K562 (cell line): ENCODE results near the gene UBE2QL1. TPM values are rescaled to one million over a fixed set of nuclear protein-coding genes. Genes with fewer than 3 reads are reported as not detected.
A peak's percentile ranks its signal among the peaks of the same experiment; 100 is the strongest.

Experiments used
- ARID3B ChIP-seq: fragments of 250-450 bp; sonication (Bioruptor Pico); IDR thresholded peaks from 2 replicates; pipeline ENCODE4 v1.4.0; 2020; ENCODE audit warnings: borderline replicate concordance
- C11orf30 ChIP-seq: fragments of 450-650 bp; IDR thresholded peaks from 2 replicates; pipeline ENCODE4 v1.6.1; 2016; ENCODE audit warnings: low read depth, mild to moderate bottlenecking
- COPS2 ChIP-seq: fragments of 450-650 bp; conservative IDR thresholded peaks from 2 replicates; pipeline ENCODE4 v1.6.1; 2016; ENCODE audit warnings: mild to moderate bottlenecking, moderate library complexity
- CREB3L1 ChIP-seq: fragments of 450-650 bp; IDR thresholded peaks from 2 replicates; pipeline ENCODE4 v1.6.1; 2014; ENCODE audit warnings: low read depth, mild to moderate bottlenecking, moderate library complexity, borderline replicate concordance
- E2F5 ChIP-seq: sonication (generic); formaldehyde crosslinking; IDR thresholded peaks from 2 replicates; pipeline ENCODE4 v1.8.0; 2022; ENCODE audit warnings: mild to moderate bottlenecking, missing genetic modification reagents
- E4F1 ChIP-seq: fragments of 250-450 bp; sonication (Bioruptor Pico); IDR thresholded peaks from 2 replicates; pipeline ENCODE4 v1.5.0; 2021; ENCODE audit warnings: mild to moderate bottlenecking, borderline replicate concordance
- EZH2 ChIP-seq: IDR thresholded peaks from 2 replicates; pipeline ENCODE4 v1.6.1; 2012; ENCODE audit warnings: low read depth, mild to moderate bottlenecking, inconsistent platforms, low read length, borderline replicate concordance
- HDAC2 ChIP-seq: fragments of 450-650 bp; IDR thresholded peaks from 2 replicates; pipeline ENCODE4 v1.6.1; 2016; ENCODE audit warnings: mild to moderate bottlenecking
- HNRNPH1 ChIP-seq: fragments of 200-400 bp; formaldehyde crosslinking; optimal IDR thresholded peaks from 2 replicates; pipeline ENCODE3; 2017; ENCODE audit warnings: low read depth, mild to moderate bottlenecking, low read length, moderate library complexity
- MECOM ChIP-seq: fragments of 250-450 bp; sonication (Bioruptor Pico); IDR thresholded peaks from 2 replicates; pipeline ENCODE4 v1.8.0; 2022; ENCODE audit warnings: inconsistent platforms
- NR2F6 ChIP-seq: fragments of 450-650 bp; formaldehyde crosslinking; IDR thresholded peaks from 2 replicates; pipeline ENCODE4 v1.4.0; 2020; ENCODE audit warnings: mild to moderate bottlenecking
- PRDM10 ChIP-seq: fragments of 450-650 bp; IDR thresholded peaks from 2 replicates; pipeline ENCODE4 v1.6.1; 2018; ENCODE audit not compliant: partially characterized antibody
- YY1 ChIP-seq, 3 experiments: IDR thresholded peaks; 2 replicates each; pipeline ENCODE4 v1.6.1; 2011; ENCODE audit warnings: low read length in 2 of 3, mild to moderate bottlenecking in 2 of 3, moderate library complexity in 2 of 3, borderline replicate concordance in 1 of 3, control low read depth in 1 of 3, low read depth in 1 of 3; ENCODE audit not compliant: insufficient read depth in 3 of 3, insufficient replicate concordance in 2 of 3, control insufficient read depth in 1 of 3, insufficient read length in 1 of 3; ENCODE audit errors: extremely low read depth in 1 of 3
- ZNF41 ChIP-seq: fragments of 250-450 bp; sonication (Bioruptor Pico); conservative IDR thresholded peaks from 2 replicates; pipeline ENCODE4 v1.4.0; 2020; ENCODE audit warnings: mild to moderate bottlenecking
- ZNF589 ChIP-seq: fragments of 200-800 bp; sonication (Bioruptor generic); IDR thresholded peaks from 2 replicates; pipeline ENCODE4 v1.6.1; 2016; ENCODE audit warnings: low read depth, missing genetic modification characterization, missing compliant biosample characterization
- polyA plus RNA-seq, 8 experiments: library from polyadenylated mRNA; depleted of rRNA in 4 of 8; stranded (reverse) in 5 of 8; unstranded in 3 of 8; fragments of >200 nt; fragmentation: Nextera tagmentation in 2 of 8; fragmentation: Illumina TruSeq in 1 of 8; extraction: Ambion mirVana in 2 of 8; extraction: Trizol in 1 of 8; gene quantifications; 2 replicates each; pipeline versions ENCODE4 v1.2.1 to v1.2.3, GENCODE V29; 2011 to 2014; ENCODE audit warnings: inconsistent platforms in 1 of 8, missing spikeins in 1 of 8
- total RNA-seq, 7 experiments: library from RNA; depleted of rRNA in 6 of 7; stranded (reverse); fragments of >200 nt in 6 of 7; fragmentation: Illumina TruSeq in 2 of 7; extraction: Trizol in 2 of 7; gene quantifications; 2 replicates each; pipeline versions ENCODE4 v1.2.1 to v1.2.3, GENCODE V29; 2011 to 2021; ENCODE audit warnings: low replicate concordance in 1 of 7

The UBE2QL1 gene
- total and polyA plus RNA-seq, 9 of the 15 experiments (the other 6 are each of a cell fraction or from before 2014, with no cell fraction given) = not detected

- TF ChIP-seq C11orf30 (0 out of 2 replicates have a peak, but pooled peaks have one; percentile 18), ARID3B (no peak), HDAC2 (0 out of 2 replicates have a peak, but pooled peaks have one; percentile 48), MECOM (CRISPR knock-in tag) (peak; percentile 51; the same call in 1 of the 2 replicates), HNRNPH1 (no peak), E4F1 (no peak), EZH2 (no peak), ZNF589 (CRISPR knock-in tag) (peak; percentile 86), YY1 (IDR thresholded peaks at IDR 0.05; ENCODE audit: borderline replicate concordance in 1 of 3, control insufficient read depth in 1 of 3, extremely low read depth in 1 of 3, insufficient read depth in 3 of 3, insufficient read length in 1 of 3, insufficient replicate concordance in 2 of 3, low read depth in 1 of 3, low read length in 2 of 3) (no peak), COPS2 (no peak), ZNF41 (CRISPR knock-in tag) (0 out of 2 replicates have a peak, but pooled peaks have one; percentile 54), CREB3L1 (no peak), PRDM10 (no peak), E2F5 (CRISPR knock-in tag) (no peak), NR2F6 (CRISPR knock-in tag) (no peak)
These were observed 39.8 kb upstream of the UBE2QL1 start (continued) for GRCh38 chr5:6408627-6409446.
